HG03571 (cell line): ENCODE measurements around the gene PPP6C.
"Not testable (repeated sequence)": the region's sequence is repeated elsewhere in the genome, so short reads cannot be mapped to it uniquely, and the experiment has no call there.

Experiments used
- ATAC-seq: cut with Tn5 transposase; IDR thresholded peaks from one replicate; pipeline ENCODE4 v1.9.1; 2021; ENCODE audit not compliant: unreplicated experiment

The PPP6C gene

GRCh38 chr9:125183054-125183453 is 6.5 kb downstream of the PPP6C start:
- no peak for ATAC-seq

- not testable (repeated sequence) for ATAC-seq
Measured at GRCh38 chr9:125181756-125182155, 7.8 kb downstream of the PPP6C start.

DNA sequence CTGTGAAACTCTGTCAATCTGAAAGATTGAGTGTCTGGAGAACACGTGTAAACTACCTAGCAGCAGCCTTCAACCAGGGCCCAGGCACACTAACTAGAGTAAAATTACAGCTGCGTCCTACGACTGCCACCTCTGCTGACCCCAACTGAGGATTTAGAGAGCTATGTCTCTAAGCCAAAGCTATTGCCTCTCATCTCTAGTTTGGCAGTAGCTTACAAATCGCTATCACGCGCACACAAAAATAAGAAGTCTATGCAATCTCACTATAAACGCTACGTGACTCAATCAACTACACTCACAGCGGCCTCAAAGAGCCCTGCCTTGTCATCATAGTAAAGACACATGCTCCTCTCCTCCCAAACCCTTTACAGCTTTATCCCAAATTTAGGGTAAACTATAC is 8.7 kb downstream of the PPP6C start:
- ATAC-seq = no peak

DNA sequence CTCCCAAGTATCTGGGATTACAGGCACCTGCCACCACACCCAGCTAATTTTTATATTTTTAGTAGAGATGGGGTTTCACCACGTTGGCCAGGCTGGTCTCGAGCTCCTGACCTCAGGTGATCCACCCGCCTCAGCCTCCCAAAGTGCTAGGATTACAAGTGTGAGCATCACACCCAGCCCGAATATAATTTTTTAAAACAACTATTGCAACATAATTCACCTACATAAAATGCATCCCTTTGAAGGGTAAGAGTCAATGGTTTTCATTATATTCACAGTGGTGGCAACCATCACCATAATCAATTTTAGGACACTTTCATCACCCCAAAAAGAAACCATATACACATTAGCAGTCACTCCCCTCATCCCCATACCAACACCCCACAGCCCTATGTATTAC is 9.8 kb downstream of the PPP6C start:
- not testable (repeated sequence) for ATAC-seq

- ATAC-seq = no peak
Measured at GRCh38 chr9:125177888-125178287, 11.7 kb downstream of the PPP6C start.

GRCh38 chr9:125176636-125177035 is 13.0 kb downstream of the PPP6C start:
- ATAC-seq = no peak

DNA sequence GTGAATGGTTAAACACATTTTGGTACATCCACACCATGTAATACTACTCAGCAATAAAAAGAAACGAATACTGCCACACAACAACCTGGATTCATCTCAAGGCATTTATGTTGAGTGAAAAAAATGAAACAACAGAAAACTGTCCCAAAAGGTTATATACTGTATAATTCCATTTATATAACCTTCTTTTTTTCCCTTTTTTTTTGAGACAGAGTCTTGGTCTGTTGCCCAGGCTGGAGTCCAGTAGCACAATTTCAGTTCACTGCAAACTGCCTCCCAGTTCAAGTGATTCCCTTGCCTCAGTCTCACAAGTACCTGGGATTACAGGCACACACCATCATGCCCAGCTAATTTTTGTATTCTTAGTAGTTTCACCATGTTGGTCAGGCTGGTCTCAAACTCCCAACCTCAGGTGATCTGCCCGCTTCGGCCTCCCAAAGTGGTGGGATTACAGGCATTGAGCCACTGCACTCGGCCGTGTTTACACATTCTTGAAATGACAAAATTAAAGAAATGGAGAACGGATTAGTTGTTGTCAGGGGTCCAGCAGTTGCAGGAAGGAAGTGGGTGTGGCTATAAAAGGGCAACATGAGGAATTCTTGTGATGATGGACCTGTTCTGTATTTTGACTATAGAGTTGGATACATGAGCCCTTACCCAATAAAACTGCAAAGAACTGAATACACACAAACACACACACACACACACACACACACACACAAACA is 17.4 kb downstream of the PPP6C start:
- ATAC-seq = no peak

GRCh38 chr9:125169895-125170294 is 19.7 kb downstream of the PPP6C start:
- no peak for ATAC-seq

GRCh38 chr9:125166762-125167161 is 22.8 kb downstream of the PPP6C start:
- no peak for ATAC-seq

DNA sequence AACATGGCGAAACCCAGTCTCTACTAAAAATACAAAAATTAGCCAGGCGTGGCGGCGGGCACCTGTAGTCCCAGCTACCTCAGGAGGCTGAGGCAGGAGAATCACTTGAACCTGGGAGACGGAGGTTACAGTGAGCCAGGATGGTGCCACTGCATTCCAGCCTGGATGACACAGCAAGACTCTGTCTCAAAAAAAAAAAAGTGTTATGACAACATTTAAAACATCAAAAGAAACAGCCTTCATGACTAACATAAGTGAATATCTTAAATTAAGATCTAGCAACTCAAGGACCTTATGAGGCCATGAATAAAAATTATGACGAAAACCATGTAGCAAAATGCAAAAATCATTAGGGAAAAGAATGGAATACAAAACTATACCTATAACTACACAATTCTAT is 26.7 kb downstream of the PPP6C start:
- not testable (repeated sequence) for ATAC-seq

DNA sequence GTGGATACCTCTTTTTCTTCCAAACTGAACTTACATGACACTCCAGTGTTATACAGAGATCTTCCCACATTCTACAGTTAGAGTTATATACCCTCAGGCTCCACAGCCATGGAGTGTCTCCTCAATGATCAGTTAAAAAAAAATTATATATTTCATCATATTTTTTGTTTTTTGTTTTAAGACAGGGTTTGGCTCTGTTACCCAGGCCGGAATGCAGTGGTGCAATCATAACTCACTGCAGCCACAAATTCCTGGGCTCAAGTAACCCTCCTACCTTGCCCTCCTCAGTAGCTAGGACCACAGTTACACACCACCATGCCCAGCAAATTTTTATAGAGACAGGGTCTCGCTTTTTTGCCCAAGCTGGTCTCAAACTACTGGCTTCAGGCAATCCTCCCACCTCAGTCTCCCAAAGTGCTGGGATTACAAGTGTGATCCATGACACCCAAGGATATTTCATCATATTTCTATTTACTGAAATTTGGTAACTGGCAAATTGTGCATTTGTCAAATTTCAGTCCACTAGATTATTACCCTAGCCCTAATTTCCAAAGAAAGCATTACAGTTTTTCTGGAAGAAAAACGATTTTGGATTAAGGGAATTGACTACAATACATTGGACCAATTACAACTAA is 28.2 kb downstream of the PPP6C start:
- ATAC-seq = no peak

GRCh38 chr9:125160750-125161149 is 28.9 kb downstream of the PPP6C start:
- no peak for ATAC-seq

GRCh38 chr9:125156551-125156950 is 33.1 kb downstream of the PPP6C start:
- no peak for ATAC-seq

GRCh38 chr9:125153712-125154367 is 35.8 kb downstream of the PPP6C start:
- ATAC-seq = no peak

DNA sequence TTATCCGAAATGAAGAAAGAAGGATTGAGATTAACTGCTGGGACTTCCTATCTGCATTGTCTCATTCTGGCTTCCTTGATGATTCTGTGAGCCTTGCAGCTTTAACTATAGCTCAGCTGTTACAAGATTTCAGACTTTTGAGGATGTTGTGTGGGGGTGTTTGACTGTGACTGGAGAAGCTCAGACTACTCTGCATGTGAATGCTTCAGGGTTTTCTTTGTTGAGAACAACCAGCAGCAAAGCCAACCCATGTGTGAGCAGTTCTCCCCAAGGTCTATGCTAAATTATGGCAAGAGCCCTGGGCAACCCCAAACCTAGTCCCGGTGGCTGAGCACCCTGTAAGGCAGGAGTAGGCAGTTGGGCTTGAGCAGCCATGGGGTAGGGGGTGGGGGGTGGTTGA is 37.9 kb downstream of the PPP6C start:
- ATAC-seq = no peak

DNA sequence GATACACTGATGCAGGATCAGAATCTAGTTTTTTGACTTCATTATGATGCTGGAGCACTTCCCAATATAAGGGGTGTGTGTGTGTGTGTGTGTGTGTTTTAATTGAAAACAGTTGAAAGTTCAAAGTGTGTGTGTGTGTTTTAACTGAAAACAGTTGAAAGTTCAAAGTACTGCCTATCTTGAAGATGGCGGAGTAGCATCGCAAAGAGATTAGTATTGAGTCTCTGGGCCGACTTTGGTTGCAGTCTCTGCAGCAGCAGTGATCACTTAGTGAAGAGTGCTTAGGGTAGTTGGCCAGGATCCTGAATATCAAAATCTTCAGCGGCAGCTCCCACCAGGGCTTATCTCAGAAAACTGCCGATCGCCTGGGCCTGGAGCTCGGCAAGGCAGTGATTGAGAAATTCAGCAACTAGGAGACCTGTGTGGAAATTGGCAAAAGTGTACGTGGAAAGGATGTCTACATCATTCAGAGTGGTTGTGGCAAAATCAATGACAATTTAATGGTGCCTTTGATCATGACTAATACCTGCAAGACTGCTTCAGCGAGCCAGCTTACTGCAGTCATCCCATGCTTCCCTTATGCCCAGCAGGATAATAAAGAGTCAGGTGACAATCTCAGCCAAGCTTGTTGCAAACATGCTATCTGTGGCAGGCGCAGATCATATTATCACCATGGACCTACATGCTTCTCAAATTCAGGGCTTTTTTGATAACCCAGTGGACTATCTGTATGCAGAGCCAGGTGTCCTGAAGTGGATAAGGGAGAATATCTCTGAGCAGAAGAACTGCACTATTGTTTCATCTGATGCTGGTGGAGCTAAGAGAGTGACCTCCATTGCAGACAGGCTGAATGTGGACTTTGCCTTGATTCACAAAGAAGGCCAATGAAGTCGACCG is 39.0 kb downstream of the PPP6C start:
- no peak for ATAC-seq

GRCh38 chr9:125147401-125147951 is 42.1 kb downstream of the PPP6C start:
- ATAC-seq = no peak

- no peak for ATAC-seq
Measured at GRCh38 chr9:125146247-125146646, 43.4 kb downstream of the PPP6C start.

DNA sequence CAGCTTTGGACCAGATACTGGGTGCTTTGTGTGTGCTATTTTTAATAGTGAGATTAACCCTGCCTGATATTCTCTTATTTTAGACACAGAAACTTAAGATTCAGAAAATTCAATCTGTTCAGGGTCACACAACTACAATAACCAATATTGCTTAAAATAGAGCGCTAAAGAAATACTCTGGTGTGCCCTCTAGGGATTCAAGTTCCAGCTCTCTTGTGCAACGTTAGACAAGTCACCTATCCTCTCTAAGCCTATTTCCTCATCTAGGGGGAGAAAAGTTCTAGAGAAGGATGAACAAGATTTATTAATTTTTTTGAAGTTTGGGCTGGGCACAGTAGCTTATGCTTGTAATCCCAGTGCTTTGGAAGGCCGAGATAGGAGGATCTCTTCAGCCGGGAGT is 44.2 kb downstream of the PPP6C start:
- ATAC-seq = no peak

DNA sequence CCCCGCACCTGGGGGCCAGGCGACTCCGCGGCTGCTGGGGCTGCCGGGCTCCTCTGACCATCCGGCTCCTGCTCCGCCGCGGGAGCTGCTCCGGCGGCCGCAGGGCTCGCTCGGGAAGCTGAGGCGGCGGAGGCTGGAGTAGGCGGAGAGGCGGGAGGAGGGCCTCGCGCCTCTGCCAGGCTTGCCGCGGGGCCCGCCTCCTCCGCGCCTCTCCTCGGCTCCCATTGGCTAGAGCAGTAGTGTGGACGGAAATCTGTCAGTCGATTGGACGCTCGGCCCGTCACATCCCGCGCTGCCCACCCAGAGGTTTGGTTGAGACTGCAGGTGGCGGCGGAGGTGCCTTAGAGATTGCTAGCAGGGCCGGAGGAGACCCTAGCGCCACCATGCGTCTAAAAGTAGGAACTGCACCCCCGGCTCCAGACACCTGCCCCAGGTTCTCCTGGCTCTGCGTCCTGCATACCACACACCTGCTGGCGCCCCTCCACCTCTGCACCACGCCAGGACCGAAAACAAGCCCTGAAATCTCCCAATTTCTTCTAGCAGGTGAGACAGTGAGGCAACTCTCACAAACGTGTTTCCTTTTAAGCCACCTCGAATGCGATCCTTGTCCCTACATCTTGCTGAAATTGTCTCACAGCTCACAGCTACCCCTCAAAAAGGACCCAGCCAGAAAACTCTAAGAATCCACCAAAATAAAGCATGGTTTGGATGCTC is 46.1 kb downstream of the PPP6C start, which contains the start of gene SCAI:
SCAI (minus strand) TSS at position 152 of the 714 bp plus-strand sequence; CDS start at position 61, 91 bp downstream.
- peak; percentile 98 for ATAC-seq
